IMR-90 (cell line): Measurements from ENCODE around the gene SPTLC2. TPM values are rescaled to one million over a fixed set of nuclear protein-coding genes. Genes with fewer than 3 reads are reported as not detected.

Source experiments
- ATAC-seq: fragments of 200-7000 bp; cut with Tn5 transposase; 2 replicates; pipeline ENCODE4 v1.9.1; 2020; ENCODE audit warnings: low read depth, mild to moderate bottlenecking, moderate library complexity
- BruUV-seq: library from RNA; stranded (reverse); fragments of 400-500 nt; replicated peaks from 2 replicates; lab custom pipeline; 2021; lab: Mats Ljungman, UMichigan
- CTCF ChIA-PET: fragments of 300-600 bp; formaldehyde crosslinking; extraction: SDS; loops from one replicate; lab custom pipeline; 2021; ENCODE audit warnings: antibody characterized with exemption; lab: Yijun Ruan, JAX
- POLR2A ChIA-PET: fragments of 300-600 bp; sonication (Branson Sonifier 250); formaldehyde crosslinking; loops from one replicate; lab custom pipeline; 2022; ENCODE audit warnings: antibody characterized with exemption; ENCODE audit not compliant: unreplicated experiment; lab: Charles Lee
- DNase-seq: peaks from one replicate; pipeline ENCODE4 v3.0.0; 2013
- H2AFZ ChIP-seq: replicated peaks from 2 replicates; pipeline ENCODE3; 2013; ENCODE audit warnings: low read length, mild to moderate bottlenecking; ENCODE audit not compliant: poor library complexity
- H2AK5ac ChIP-seq: 2 replicates; pipeline ENCODE4 v1.6.1; 2013; ENCODE audit warnings: low read depth, low read length, inconsistent platforms
- H2AK9ac ChIP-seq: replicated peaks from 2 replicates; pipeline ENCODE3; 2013; ENCODE audit warnings: mild to moderate bottlenecking, low read depth, low read length, moderate library complexity; ENCODE audit not compliant: poor library complexity
- H2BK120ac ChIP-seq: 2 replicates; pipeline ENCODE4 v1.6.1; 2013; ENCODE audit warnings: low read depth, low read length, inconsistent platforms
- H2BK15ac ChIP-seq: 3 replicates; pipeline ENCODE4 v1.6.1; 2013; ENCODE audit warnings: low read depth, low read length, inconsistent platforms
- H2BK20ac ChIP-seq: 2 replicates; pipeline ENCODE4 v1.6.1; 2013; ENCODE audit warnings: low read depth, mild to moderate bottlenecking, inconsistent platforms, low read length, moderate library complexity
- H2BK5ac ChIP-seq: 2 replicates; pipeline ENCODE4 v1.6.1; 2013; ENCODE audit warnings: mild to moderate bottlenecking, low read depth, low read length, inconsistent platforms; ENCODE audit not compliant: poor library complexity, severe bottlenecking
- H3K14ac ChIP-seq: replicated peaks from 2 replicates; pipeline ENCODE4 v1.6.1; 2013; ENCODE audit warnings: low read depth, low read length, inconsistent platforms
- H3K18ac ChIP-seq: 2 replicates; pipeline ENCODE4 v1.6.1; 2013; ENCODE audit warnings: low read depth, low read length, control low read depth
- H3K23ac ChIP-seq: 2 replicates; pipeline ENCODE4 v1.6.1; 2013; ENCODE audit warnings: low read depth, low read length, inconsistent platforms
- H3K27ac ChIP-seq: 2 replicates; pipeline ENCODE4 v1.5.1; 2013; ENCODE audit warnings: mild to moderate bottlenecking, control low read depth, low read length; ENCODE audit not compliant: insufficient read depth
- H3K27me3 ChIP-seq: 2 replicates; pipeline ENCODE4 v1.6.1; 2013; ENCODE audit warnings: low read length; ENCODE audit not compliant: control insufficient read depth, insufficient read depth
- H3K36me3 ChIP-seq: 2 replicates; pipeline ENCODE4 v1.6.1; 2013; ENCODE audit warnings: low read length, mixed read lengths; ENCODE audit not compliant: control insufficient read depth, insufficient read depth
- H3K4ac ChIP-seq: 2 replicates; pipeline ENCODE4 v1.6.1; 2013; ENCODE audit warnings: low read depth, low read length, inconsistent platforms
- H3K4me1 ChIP-seq: 2 replicates; pipeline ENCODE4 v1.6.1; 2013; ENCODE audit warnings: low read length, mixed read lengths; ENCODE audit not compliant: control insufficient read depth, insufficient read depth
- H3K4me2 ChIP-seq: 2 replicates; pipeline ENCODE4 v1.6.1; 2013; ENCODE audit warnings: low read depth, mild to moderate bottlenecking, control low read depth, low read length, moderate library complexity
- H3K4me3 ChIP-seq: 2 replicates; pipeline ENCODE4 v1.5.1; 2013; ENCODE audit warnings: low read depth, mild to moderate bottlenecking, control low read depth, low read length, moderate library complexity; ENCODE audit not compliant: insufficient read depth
- H3K56ac ChIP-seq: 2 replicates; pipeline ENCODE4 v1.6.1; 2013; ENCODE audit warnings: low read length, inconsistent platforms; ENCODE audit not compliant: insufficient read depth; ENCODE audit errors: extremely low read depth
- H3K79me1 ChIP-seq, 2 experiments: 2 replicates each; pipeline ENCODE4 v1.6.1; 2013; ENCODE audit warnings: low read length in 2 of 2, inconsistent platforms in 1 of 2, low read depth in 1 of 2
- H3K9ac ChIP-seq: 2 replicates; pipeline ENCODE4 v1.6.1; 2013; ENCODE audit warnings: low read depth, low read length, control low read depth
- H3K9me1 ChIP-seq: 2 replicates; pipeline ENCODE4 v1.6.1; 2013; ENCODE audit warnings: low read length, inconsistent platforms; ENCODE audit not compliant: insufficient read depth
- H3K9me3 ChIP-seq: 2 replicates; pipeline ENCODE4 v1.6.1; 2013; ENCODE audit warnings: low read length; ENCODE audit not compliant: control insufficient read depth, insufficient read depth
- H4K20me1 ChIP-seq: 2 replicates; pipeline ENCODE4 v1.6.1; 2013; ENCODE audit warnings: low read length, inconsistent platforms; ENCODE audit not compliant: insufficient read depth
- H4K5ac ChIP-seq: 2 replicates; pipeline ENCODE4 v1.6.1; 2013; ENCODE audit warnings: mild to moderate bottlenecking, low read depth, low read length, control low read depth
- H4K8ac ChIP-seq, 2 experiments: 2 replicates each; pipeline ENCODE4 v1.6.1; 2013; ENCODE audit warnings: low read depth in 2 of 2, low read length in 2 of 2, control low read depth in 1 of 2, inconsistent platforms in 1 of 2
- H4K91ac ChIP-seq: 2 replicates; pipeline ENCODE4 v1.6.1; 2013; ENCODE audit warnings: low read depth, low read length, inconsistent platforms; ENCODE audit not compliant: insufficient read depth
- CEBPB ChIP-seq: IDR thresholded peaks from 2 replicates; pipeline ENCODE4 v1.6.1; 2012; ENCODE audit warnings: low read depth, low read length, improper control_type of control experiment
- MAFK ChIP-seq: IDR thresholded peaks from 2 replicates; pipeline ENCODE4 v1.6.1; 2012; ENCODE audit warnings: low read depth, low read length, improper control_type of control experiment
- MXI1 ChIP-seq: IDR thresholded peaks from 2 replicates; pipeline ENCODE4 v1.6.1; 2012; ENCODE audit warnings: low read depth, mild to moderate bottlenecking, low read length, moderate library complexity, borderline replicate concordance
- NFE2L2 ChIP-seq: fragments of 150-350 bp; IDR thresholded peaks from 2 replicates; pipeline ENCODE4 v1.6.1; 2016; ENCODE audit warnings: low read depth, mild to moderate bottlenecking, low read length
- POLR2A ChIP-seq: IDR thresholded peaks from 2 replicates; pipeline ENCODE4 v1.6.1; 2012; ENCODE audit warnings: mild to moderate bottlenecking, low read depth, low read length
- RAD21 ChIP-seq: IDR thresholded peaks from 2 replicates; pipeline ENCODE4 v1.6.1; 2012; ENCODE audit warnings: low read length, improper control_type of control experiment
- SMC3 ChIP-seq: fragments of 150-350 bp; IDR thresholded peaks from 2 replicates; pipeline ENCODE4 v1.6.1; 2016; ENCODE audit warnings: low read depth, mild to moderate bottlenecking, antibody characterized with exemption, low read length, moderate library complexity
- WGBS, 2 experiments: methylation state at CpG; one replicate each; pipeline versions ENCODE4 v1.1.5 to v1.1.7; 2013; ENCODE audit warnings: missing lambda C conversion rate in 2 of 2; ENCODE audit not compliant: insufficient read length in 1 of 2; ENCODE audit errors: extremely low coverage in 2 of 2; 5-methylcytosine and 5-hydroxymethylcytosine counted together
- dilution Hi-C: fragments of 300-500 bp; cut with HindIII; formaldehyde crosslinking; loops from one replicate; pipeline ENCODE4 v1.14.3; 2018; ENCODE audit warnings: low sequenced_read_pairs; ENCODE audit not compliant: unreplicated experiment
- in situ Hi-C: fragments of 300-500 bp; cut with MboI; formaldehyde crosslinking; loops from 3 replicates; pipeline ENCODE4 v1.14.3; 2019; ENCODE audit warnings: low sequenced_read_pairs, inconsistent platforms, mixed read lengths
- intact Hi-C: fragments of 100-400 bp; cut with micrococcal nuclease; formaldehyde crosslinking; loops from 2 replicates; pipeline ENCODE4 v1.10.0; 2022
- polyA plus RNA-seq, 3 experiments: library from polyadenylated mRNA; depleted of rRNA; stranded (reverse); fragments of >200 nt; gene quantifications; 2 replicates each; pipeline ENCODE4 v1.2.3, GENCODE V29; 2012; ENCODE audit warnings: low replicate concordance in 1 of 3
- total RNA-seq: library from RNA; depleted of rRNA; stranded (reverse); fragments of >200 nt; gene quantifications from 2 replicates; pipeline ENCODE4 v1.2.3, GENCODE V29; 2012
- TF ChIP-seq, protein P1 (sequence below): fragments of 150-350 bp; IDR thresholded peaks from 2 replicates; pipeline ENCODE4 v1.6.1; 2016; ENCODE audit warnings: low read depth, mild to moderate bottlenecking, low read length, moderate library complexity, borderline replicate concordance
- TF ChIP-seq, protein P2 (sequence below): fragments of 150-350 bp; IDR thresholded peaks from 2 replicates; pipeline ENCODE4 v1.6.1; 2017; ENCODE audit warnings: mild to moderate bottlenecking, antibody characterized with exemption, low read length, low read depth

The SPTLC2 gene
- total and polyA plus RNA-seq, 2 of the 4 experiments (the other 2 are of a cell fraction) = 22.6 to 68.3 TPM

DNA sequence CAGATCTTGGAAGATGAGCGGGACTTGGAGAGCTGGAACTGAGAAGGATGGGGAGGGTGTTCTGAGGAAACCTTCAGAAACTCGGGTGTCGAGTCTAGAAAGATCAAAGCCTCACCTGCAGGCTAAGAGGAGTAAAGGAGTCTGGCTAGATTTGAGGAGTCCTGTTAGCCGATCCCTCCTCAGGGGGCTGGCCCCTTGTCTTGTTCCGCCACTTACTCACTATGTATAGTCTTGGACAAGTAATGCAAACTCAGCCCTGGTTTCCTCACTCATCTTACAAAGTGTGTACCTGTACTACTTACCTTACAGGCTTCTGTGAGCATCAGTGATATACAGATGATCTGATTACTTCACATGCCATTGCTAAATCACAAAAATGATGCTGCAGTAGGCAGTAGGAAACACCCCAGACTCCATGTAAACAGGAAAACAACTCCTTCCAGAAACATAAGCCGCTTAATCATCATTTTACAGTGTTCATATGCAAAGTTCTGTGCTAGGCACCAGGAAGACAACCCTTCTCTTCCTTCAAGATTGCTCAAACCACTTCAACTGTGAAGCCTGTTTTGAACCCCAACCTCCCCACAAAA lies 2.0 kb upstream of the SPTLC2 start:
- Histone ChIP-seq H3K56ac (no peak overlapping the region), H4K20me1 (no peaks in the 10 kb centered on the region), H2BK120ac (no peak overlapping the region), H3K14ac (no peak overlapping the region), H2BK20ac (no peak overlapping the region), H2AK9ac (no peak overlapping the region), H3K4me1 (no peaks in the 10 kb centered on the region), H3K9me3 (no peaks in the 10 kb centered on the region), H4K5ac (no peak overlapping the region), H4K91ac (no peak overlapping the region), H3K27ac (no peak overlapping the region), H3K4me2 (no peak overlapping the region), H2BK5ac (no peak overlapping the region), H3K18ac (no peak overlapping the region), H3K9me1 (no peaks in the 10 kb centered on the region), H3K9ac (no peak overlapping the region), H2AK5ac (no peak overlapping the region), H2AFZ (no peak overlapping the region), H3K4ac (no peak overlapping the region), H3K27me3 (peaks cover 2% of the 10 kb centered on the region; the same call in 1 of the 2 replicates), H2BK15ac (no peak overlapping the region), H3K23ac (no peak overlapping the region), H3K36me3 (no peaks in the 10 kb centered on the region), H3K79me1 (peaks cover 3 to 9% of the 10 kb centered on the region in 2 experiments; a peak in 1 of 4 replicates), H4K8ac (no peak overlapping the region), H3K4me3 (no peak overlapping the region)
- in situ Hi-C loops (no loop called here), intact Hi-C loops (loop anchor here (5.0 kb wide), 1 partner anchor 56 kb away; no protein-coding TSS in a partner anchor), dilution Hi-C loops (no loop called here)
- ChIA-PET POLR2A (no interaction called here), CTCF (no interaction called here)
- TF ChIP-seq SMC3 (no peak), POLR2A (no peak), NFE2L2 (no peak), MAFK (no peak), MXI1 (no peak), CEBPB (no peak), RAD21 (no peak)
- TF ChIP-seq, protein P1, sequence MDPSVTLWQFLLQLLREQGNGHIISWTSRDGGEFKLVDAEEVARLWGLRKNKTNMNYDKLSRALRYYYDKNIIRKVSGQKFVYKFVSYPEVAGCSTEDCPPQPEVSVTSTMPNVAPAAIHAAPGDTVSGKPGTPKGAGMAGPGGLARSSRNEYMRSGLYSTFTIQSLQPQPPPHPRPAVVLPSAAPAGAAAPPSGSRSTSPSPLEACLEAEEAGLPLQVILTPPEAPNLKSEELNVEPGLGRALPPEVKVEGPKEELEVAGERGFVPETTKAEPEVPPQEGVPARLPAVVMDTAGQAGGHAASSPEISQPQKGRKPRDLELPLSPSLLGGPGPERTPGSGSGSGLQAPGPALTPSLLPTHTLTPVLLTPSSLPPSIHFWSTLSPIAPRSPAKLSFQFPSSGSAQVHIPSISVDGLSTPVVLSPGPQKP = no peak
- TF ChIP-seq, protein P2, sequence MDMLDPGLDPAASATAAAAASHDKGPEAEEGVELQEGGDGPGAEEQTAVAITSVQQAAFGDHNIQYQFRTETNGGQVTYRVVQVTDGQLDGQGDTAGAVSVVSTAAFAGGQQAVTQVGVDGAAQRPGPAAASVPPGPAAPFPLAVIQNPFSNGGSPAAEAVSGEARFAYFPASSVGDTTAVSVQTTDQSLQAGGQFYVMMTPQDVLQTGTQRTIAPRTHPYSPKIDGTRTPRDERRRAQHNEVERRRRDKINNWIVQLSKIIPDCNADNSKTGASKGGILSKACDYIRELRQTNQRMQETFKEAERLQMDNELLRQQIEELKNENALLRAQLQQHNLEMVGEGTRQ = no peak
- no TSS peak for BruUV-seq
- ATAC-seq = no peak
- WGBS, 2 experiments = 100% methylated on average over 1 of the region's 6 CpGs; no CpG with 5 or more reads in 1 of the 2 experiments
- DNase-seq = no peak
